NCI-H748 (cell line): ENCODE results near the gene FAM78B.

Experiments
- DNase-seq: peaks from one replicate; lab custom pipeline; 2025; ENCODE audit not compliant: unreplicated experiment; lab: John Stamatoyannopoulos, UW

The FAM78B gene

DNA sequence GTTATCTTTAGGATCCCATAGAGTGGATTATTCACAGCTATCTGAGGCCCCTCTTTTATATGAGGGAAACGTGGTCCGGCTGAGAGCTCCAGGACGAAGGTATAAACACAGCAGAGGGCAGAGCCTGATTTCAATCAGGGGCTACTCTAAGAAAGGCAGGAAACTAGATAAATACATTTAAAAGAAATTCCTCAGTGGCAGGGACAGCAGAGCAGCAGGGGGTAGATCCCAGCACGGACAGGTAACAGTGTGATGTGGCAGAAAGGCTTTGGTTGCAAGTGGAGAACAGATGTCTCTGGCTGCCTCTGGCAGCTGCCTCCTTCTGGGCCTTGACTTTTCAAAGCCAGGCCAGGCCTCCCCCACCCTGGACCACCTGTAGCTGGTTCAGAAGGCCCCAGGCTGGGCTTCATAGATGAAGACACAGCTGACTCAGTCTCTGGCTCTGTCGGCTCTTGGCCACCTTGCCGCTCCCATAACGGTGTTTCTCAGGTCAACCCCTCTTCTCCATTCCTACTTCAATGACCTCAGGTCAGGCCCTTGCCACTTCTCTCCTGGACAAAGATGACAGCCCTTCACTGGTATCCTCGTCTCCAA is 43.8 kb downstream of the FAM78B start:
- DNase-seq: no peak

DNA sequence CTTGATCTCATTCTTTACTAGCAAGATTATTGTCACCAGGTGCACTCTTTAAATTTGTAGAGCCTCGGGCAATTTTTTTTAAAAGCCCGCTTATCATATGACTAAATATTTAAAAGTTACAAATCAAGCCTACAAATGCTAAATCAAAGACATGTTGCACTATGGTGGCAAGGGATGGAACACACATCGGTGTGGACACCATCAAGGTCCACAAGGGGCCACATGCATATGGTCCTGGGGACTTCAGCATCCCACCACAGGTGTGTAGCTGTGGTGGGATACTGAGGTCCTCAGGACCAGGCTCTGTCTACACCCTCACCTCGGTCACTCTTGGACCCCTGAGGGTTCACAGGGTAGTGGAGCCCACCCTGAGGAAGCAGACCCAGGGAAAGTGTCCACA is 45.8 kb downstream of the FAM78B start:
- DNase-seq: no peak

DNA sequence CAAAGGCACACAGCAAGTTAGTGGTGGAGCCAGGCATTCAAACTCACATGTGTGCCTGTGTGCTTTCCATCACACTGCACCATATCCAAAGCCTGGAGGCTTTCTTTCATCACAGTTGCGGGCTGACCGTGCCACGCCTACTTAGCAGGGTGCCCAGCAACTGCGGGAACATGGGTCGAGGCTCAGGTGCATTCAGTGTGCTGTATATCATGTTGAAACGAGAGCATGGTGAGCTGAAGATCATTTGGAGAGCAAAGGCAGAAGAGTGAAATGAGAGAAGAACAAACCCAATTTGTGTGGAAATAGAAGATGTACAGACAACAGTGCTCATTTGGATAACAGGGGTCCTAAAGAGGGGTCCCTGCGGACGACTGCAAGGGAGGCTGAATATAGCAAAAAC is 46.5 kb downstream of the FAM78B start:
- DNase-seq: no peak

DNA sequence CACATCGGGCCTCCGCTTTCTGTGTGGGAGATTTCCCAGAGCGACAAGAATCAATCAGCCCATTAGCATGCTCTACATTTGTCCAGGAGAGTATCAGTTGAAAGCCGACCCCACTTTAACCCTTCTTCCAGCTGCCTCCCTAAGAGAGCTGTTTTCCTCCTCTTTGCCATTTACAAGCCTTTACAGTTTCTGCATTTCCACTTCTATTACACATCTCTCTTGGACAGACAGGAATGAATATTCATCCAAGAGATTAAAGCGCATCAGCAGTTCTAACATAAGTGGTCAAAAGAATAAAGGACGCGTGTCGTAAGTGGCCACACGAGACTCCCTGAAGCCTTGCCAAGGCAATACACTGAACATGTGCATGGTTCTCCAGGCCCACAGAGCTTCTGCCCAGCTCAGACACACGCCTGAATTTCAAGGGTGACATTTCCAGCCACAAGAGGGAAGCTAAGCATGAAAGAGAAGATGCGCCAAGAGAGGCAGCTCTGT is 47.3 kb downstream of the FAM78B start:
- DNase-seq: no peak

DNA sequence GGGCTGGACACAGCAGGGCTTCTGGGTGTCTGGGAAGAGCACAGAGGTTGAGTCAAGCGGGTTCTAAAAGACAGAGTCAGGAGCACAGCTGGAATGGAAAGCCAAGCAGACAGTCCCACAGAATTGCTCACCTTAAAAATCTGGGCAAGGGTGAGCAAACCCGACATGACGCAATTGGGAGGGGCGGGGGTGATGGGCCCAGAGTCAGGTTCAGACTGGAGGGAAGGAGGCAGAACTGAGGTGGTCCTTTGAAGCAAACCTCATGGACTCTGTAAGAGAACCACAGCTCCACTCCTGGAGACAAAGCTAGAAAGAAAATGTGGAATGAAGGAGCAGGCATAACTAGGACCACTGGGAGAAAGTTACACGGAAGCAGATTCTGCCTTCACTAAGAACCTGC is 49.0 kb downstream of the FAM78B start:
- DNase-seq: no peak

DNA sequence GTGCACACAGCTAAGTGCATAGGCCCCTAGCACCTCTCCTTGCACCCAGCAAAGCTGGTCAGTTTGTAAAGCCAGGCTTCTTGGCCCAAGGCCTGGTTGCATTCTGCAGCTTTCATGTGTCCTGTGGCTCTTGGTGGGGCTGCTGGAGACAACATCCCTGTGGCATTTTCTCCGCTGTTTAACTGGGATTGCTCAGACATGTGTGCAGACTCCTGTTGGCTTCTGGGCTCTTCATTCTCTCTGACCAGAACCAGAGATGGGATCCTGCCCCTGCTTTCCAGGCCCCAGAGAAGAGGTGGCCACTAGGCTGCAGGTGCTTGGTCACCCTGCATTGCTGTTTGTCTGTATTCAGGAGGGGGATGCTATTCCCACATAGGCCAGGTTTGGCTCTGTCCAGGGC is 50.8 kb downstream of the FAM78B start:
- no peak for DNase-seq

DNA sequence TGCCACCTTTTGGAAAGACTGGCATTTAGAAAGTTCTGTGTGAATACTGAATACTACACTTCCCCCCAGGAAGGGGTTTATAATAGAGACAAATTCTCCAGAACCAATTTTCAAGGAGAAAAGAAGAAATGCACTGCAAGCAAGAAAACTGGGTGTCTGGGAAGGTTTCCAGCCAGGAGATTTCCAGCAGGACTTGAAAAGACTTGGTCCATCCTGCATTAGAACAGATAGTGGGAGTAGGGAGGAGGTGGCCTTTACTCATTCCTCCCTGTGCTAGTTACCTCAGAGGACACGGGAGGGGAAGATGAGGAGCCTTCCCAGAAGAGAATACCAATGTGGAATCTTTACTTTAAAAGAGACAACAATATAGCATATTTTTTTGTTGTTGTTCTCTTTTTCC is 52.4 kb downstream of the FAM78B start:
- DNase-seq: no peak

DNA sequence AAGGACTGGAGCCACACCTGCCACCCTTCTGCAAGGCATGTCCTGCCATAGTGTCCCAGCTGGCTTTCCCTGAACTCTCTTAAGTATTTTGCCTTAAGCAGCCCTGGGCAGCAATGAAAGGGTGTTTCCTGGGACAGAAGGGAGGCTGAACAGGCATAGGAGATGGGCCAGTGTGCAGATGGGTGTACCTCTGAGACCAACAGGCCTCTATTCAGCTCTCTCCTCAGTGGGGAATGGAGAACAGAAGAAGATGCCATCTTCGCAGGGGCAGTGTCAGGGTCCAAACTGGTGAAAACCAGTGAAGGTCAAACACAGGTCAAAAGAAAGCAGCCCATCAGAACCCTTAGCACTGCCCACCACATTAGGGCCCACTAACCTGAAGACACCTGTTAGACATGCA is 53.2 kb downstream of the FAM78B start:
- DNase-seq: no peak

DNA sequence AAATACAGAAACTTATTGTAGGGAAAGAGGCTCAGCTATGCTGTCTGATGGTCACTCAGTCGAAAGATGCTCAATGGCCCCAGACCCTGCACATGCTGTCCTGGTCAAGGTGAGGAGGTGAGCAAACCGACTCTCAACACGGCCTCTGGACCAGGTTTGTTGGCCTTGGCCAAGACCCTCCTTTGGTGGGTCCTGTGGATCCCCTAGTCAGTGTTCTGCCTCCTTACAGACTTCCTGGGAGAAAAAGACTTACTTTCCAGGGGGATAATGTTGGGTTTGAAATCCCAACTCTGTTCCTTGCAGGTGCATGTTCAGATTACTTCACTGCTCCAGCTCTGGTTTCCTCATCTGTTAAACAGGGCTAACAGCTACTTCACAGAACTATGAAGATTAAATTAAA is 53.8 kb downstream of the FAM78B start:
- no peak for DNase-seq

DNA sequence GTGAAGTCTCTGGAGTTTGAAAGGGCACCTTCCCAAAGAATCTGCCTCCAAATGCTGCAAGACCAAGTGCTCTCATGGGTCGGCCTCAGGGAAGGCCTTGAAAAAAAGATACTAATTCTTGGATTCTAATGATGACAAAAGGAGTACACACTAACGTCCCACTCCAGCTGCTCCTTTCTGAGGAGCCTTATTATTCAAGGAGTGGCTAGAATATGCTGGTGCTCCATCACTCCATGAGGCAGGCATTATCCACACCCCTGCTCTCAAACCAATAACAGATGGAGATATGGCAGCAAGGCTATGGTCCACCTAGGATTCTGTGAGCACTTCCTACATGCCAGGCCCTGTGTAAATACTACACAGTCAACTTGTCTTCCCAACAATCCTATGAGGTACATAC is 54.4 kb downstream of the FAM78B start:
- no peak for DNase-seq

DNA sequence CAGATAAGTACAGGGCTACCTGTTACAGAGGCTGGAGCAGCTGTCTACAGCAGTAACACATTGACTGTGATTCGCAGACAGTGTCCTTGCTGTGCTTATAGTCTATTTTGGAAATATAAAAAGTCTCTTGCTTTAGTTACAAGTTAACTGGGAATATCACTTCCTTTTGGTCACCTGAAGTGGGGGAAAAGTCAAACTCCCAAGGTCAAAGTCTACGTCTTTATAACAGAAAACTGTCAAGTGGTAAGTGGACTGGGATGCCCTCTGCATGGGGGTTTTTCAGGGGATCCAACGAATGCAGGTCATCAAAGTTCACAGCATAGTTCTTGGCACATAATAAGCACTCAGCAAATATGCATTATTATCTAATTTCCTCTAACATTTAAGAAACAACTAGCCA is 55.4 kb downstream of the FAM78B start:
- DNase-seq: no peak

DNA sequence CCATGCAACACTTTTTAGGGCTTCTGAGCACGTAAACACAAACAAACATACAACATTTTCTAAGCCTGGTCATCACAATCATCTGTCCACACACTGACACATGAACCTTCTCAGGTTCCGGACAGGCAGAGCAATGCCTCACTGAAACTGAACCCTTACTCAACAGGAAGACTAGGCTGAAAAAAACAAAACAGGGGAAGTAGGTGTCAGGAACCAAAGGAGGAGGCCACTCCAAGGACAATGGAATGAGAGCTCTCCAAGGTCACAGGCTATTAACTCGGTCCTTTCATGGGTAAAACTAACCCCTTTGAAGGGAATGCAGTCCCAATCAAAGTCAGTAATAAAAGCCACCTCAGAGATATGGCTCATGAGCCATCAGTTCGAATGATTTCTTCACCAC is 76.6 kb downstream of the FAM78B start:
- DNase-seq: peak; percentile 11

DNA sequence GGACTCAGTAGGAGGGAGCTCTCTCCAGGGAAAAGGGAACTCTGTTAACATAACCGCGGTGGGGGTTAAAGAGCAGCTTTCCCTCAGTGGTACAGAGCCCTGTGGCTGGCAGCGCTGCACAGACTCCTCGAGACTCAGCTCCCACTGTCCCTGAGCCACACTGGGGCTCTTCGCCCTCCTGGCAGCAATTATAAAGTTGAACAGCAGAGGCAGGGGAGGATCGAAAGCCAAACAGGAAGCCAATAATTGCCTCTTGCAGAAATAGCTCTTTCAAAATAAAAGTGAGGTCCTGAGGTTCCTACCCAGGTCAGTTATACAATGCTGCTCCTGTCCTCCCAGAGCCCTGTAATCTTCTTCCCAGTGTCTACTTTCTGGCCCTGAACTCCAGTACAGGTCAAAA is 77.0 kb downstream of the FAM78B start:
- peak; percentile 44 for DNase-seq

DNA sequence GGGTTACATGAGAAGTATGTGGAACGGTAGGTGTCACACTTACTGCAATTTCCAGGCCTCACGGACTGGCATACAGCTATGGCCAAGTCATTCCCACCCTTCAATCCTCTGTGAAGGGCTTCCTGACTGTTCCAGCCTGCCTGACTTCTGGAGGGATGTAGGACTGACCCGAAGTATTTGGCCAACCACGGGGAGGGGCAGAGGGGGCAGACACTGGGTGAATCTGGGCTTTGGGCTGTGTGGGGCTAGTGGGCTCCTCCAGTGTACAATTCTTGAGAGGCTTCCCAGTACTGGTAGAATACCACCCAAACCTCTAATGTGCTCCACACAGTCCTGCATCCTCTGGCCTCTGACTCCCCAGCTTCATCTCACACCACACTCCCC is 78.2 kb downstream of the FAM78B start:
- DNase-seq: no peak

DNA sequence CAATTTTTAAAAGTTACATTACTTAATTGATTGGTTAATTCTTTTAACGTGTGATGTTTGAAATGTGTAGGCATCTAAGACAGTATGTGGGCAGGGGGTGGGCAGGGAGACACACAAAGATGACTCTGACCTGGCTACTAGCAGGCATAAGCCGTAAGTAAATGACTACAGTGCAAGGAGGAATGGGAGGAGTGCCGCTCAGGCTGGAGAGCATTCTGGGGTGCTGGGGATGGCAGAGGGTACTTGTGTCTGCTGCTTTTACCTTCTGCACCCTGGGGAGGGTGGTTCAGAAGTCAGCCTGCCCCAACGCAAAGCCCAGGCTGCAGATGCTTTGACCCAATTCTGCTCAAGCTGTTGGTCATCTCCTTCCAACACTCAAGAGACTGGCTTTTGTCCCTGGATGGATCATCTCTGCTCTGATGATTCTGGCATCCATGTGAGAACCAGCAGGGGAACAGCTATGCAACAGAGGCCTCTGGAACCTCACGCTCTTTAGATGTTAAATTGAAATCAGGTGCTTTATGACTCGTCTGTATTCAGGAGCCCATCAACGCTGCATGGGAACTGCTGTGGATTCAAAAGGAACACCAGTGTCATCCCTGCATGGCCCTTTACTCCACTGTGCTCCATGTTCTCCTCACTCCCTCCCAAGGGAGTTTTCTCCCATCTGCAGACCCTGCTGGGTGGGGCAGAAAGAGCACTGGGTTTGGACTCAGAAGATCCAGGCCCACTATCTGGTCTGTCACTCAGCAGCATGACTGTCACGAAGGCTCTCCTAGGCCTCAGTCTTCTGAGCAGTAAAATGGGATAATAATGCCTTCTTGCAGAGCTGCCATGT is 78.8 kb downstream of the FAM78B start:
- no peak for DNase-seq

DNA sequence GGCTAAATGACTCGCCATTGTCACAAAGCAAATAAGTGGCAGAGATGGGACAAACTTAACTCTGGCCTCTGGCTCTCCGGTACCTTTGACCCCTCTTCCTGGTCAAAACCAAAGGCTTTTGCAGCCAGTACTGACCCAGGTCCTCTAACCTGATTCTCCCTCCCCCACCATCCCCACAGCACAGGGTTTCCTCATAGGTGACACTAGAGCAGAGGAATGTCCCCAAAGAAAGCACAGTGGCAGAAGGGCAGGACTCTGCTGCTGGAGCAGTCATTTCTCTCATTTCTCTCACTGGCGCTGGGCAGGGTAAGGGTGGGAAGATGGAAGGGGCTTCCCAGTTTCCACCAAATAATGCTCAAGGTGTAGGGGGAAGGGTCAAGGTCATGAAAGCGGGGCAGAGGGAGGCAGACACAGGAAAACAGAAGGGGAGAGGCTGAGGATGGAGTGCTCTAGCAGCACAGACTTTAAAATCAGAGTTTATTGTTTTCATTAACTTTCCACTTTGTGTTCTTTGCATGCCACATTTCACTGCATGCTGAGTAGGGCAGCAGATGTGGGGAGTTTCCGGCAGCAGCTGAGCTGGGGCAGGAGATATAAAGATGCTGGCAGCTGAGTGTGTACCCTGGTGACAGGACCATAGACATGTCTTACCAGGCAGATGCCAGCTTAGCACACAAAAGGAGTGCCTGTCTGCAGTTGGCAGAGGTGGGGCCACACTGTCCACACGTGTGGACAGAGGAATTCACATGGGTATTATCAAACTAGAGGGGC is 80.5 kb downstream of the FAM78B start:
- no peak for DNase-seq

DNA sequence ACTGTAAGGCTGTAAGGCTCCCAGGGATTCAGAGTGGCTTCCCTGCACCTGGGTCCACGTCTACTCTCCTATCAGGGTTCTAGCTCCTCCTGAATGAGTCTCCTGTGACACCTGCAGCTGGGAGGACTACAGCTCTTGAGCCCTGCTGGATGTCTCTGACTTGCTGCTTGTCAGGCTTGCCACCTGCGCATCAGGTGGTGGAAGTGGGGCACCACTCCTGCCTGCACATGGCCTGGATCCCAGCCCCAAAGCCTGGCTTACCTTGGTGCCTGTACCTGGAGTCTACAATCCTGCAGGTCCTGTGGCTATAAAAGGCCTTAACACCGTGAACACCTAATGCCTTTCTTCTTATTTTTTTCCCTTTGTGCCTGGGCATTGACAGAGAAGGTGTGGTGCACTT is 82.2 kb downstream of the FAM78B start:
- no peak for DNase-seq

DNA sequence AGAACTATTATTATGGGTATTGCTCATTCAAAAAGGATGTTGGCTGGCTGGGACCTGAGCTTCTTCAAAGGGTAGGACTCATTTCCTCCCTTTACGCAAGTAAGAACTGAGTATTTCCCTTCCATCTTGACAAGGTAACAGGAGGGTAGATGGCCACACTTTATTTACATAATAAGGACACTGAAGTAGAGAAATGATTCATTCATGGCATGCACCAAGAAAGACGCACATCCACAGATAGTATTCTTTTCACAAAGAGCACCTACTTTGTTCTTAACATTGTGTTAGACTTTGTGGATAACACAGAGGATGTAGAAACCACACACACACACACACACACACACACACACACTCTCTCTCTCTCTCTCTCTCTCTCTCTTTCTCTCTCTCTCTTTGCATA is 82.9 kb downstream of the FAM78B start:
- DNase-seq: no peak

DNA sequence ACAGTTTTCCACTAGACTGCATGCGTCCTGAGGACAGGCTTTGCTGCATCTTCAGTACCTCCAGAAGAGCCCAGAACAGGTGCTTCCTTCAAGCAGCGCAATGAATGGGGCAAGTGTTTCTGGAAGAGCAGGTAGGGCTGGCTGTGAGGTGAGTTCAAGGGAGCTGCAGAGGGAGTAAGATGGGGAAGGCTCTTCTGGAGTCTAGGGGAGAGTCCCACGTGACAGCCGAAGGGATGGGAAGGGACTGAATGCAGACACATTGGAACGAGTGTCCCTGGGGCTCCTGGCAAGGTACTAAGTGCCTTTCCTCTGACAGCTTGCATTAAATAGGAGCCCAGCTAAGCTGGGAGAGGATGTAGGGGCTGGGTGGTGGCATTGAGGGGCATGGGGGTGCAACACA is 84.2 kb downstream of the FAM78B start:
- DNase-seq: no peak

DNA sequence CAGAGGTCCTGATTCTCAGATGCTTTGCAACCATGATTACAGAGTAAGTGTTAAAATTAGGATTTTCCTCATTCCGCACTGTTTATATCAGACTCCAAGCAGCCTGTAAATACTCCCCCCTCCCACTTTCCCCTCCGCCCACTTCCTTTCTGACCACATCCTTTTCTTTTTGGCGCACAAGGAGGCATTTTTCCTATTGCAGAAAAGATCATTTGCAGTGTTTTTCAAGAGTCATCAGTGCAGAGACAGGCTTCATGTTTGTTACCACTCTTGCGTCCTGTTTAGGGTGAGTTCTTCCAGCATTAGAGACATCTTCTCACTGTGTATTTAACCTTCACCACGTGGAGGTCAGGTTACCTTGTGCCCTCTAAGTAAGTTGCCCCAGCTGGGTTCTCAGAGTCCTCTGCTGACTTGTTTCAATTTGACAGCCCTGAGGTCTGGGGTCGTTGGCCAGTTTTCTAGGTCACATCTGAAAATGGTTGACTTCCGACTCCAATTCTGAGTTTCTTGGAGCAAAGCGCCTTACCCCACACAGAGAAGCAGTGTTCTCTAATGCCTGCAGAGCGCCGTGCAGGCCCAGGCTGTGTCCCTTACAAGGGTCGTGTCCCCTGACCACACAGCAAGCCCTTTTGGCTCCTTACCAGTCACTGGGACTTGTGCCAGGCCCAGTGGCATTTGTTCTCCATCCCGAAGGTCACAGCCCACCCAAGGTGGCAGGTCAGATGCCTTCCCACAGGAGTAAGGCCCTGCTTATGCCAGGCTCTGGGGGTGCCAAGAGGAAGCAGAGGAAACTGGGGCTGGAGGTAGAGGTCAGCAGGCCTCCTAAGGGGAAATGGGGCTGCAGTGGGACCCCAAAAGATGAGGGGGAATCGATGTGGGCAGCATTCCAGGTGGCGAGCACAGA is 85.6 kb downstream of the FAM78B start:
- DNase-seq: no peak
